Omental fat pad (tissue), 4 donors: Measurements from ENCODE around the gene CNNM1. TPM values are rescaled to one million over a fixed set of nuclear protein-coding genes. Genes with fewer than 3 reads are reported as not detected.

Experiments used
- ATAC-seq: fragments of 150-250 bp; one replicate; pipeline ENCODE4 v1.9.1; 2016; ENCODE audit warnings: mild to moderate bottlenecking, moderate library complexity; ENCODE audit not compliant: low FRiP score
- DNase-seq: peaks from one replicate; pipeline ENCODE4 v3.0.0-alpha.2; 2019; ENCODE audit warnings: low spot score
- CTCF ChIP-seq, 3 donors: fragments of 450-650 bp; IDR thresholded peaks; one replicate each; pipeline ENCODE4 v1.5.1; 2016 to 2017; ENCODE audit warnings: antibody characterized with exemption in 3 of 3, mild to moderate bottlenecking in 3 of 3, moderate library complexity in 2 of 3
- total RNA-seq, 4 donors: library from RNA; depleted of rRNA; stranded (reverse); fragments of >200 nt; gene quantifications; one replicate each; pipeline ENCODE4 v1.1.0, GENCODE V29; 2016

CNNM1 gene
- total RNA-seq, 4 donors from 2014 or later = 0.31 to 1.8 (median 0.53) TPM

DNA sequence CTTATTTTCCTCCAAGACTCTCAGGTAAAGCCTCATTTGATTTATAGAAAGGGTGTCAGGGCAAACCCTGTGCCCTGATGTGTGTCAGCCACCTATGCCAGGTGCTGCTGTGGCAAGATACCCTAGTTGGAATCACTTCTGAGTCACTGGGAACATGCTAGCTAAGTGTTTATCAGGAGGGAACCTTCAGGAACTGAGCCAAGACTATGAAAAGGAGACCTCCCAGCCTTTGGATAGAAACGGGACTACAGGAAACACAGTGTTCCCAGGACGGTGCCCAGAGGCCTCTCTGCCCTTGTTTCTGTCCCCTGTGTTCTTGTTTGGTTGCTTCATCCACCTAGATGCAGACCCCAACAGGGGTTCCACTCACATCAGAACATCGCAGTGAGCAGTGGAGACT is 28.5 kb downstream of the CNNM1 start:
- no peak for TF ChIP-seq CTCF (IDR thresholded peaks at IDR 0.05)
- ATAC-seq (no peak), DNase-seq (no peak)

GRCh38 chr10:99358101-99358500 is 28.9 kb downstream of the CNNM1 start:
- no peak for ATAC-seq
- no peak for TF ChIP-seq CTCF (IDR thresholded peaks at IDR 0.05)
- DNase-seq = no peak

- TF ChIP-seq CTCF (IDR thresholded peaks at IDR 0.05) = no peak
- no peak for ATAC-seq
- DNase-seq = no peak
Measured at GRCh38 chr10:99360934-99361333, 31.8 kb downstream of the CNNM1 start.

DNA sequence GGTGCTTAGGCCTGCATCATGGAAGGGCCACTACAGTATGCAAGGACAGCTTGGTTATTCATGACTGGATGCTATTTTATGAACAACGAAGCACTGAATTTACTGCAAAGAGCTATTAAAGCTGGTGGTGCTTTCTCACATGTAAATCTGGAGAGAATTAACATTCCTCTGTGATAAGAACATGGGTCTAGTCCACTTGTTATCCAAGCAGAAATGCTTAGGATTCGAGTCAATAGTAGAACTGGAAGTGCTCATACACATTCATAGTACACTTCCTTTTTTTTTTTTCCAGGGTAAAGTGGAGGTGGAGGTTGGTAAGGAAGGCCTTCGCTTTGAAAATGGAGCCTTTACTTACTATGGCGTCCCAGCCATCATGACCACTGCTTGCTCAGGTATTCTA is 35.0 kb downstream of the CNNM1 start:
- TF ChIP-seq CTCF (IDR thresholded peaks at IDR 0.05) = no peak
- ATAC-seq = no peak
- DNase-seq = no peak

DNA sequence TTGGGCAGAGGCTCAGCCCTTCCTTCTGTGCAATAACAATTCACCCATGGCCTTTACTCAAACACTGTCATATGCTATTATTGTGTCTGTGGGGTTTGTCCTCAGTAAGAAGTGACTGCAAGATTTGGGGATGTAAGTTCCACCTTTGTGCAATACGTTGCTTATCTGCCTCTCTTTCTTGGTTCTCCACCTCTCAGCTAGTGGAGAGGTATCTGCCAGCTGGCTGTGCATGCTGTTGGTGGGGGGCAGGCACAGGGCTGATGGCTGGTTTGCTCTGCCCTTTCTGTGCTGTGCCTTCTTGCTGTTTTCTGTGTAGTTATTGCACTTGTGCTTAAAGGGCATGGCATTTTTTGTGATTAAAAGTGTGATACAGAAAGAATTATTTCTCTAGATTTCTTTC is 36.2 kb downstream of the CNNM1 start:
- no peak for TF ChIP-seq CTCF (IDR thresholded peaks at IDR 0.05)
- no peak for DNase-seq
- ATAC-seq = no peak

- DNase-seq (no peak), ATAC-seq (no peak)
- TF ChIP-seq CTCF (IDR thresholded peaks at IDR 0.05) = no peak
Measured at GRCh38 chr10:99365736-99366135, 36.6 kb downstream of the CNNM1 start.

DNA sequence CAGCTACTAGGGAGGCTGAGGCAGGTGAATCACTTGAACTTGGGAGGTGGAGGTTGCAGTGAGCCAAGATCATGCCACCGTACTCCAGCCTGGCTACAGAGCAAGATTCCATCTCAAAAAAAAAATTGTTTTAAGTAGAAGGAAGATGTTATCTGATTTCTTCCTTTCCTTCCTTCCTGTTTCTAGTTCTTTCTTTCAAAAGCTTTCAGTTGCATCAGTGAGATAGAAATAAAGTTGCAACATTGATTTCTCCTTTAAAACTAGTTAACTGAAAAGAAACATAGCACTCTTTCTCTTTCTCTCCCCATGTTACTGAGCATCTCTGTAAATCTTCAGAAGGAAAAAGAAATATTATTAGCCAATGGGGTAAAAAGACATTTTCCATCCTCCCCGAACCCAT is 37.5 kb downstream of the CNNM1 start:
- ATAC-seq (no peak), DNase-seq (no peak)
- no peak for TF ChIP-seq CTCF (IDR thresholded peaks at IDR 0.05)
